Measurements from ENCODE around the gene LRFN4. TPM values are rescaled to one million over a fixed set of nuclear protein-coding genes. Genes with fewer than 3 reads are reported as not detected.
A peak's percentile ranks its signal among the peaks of the same experiment; 100 is the strongest.

The LRFN4 gene
- total RNA-seq, 1 experiment from 2014 or later: 56.7 TPM

DNA sequence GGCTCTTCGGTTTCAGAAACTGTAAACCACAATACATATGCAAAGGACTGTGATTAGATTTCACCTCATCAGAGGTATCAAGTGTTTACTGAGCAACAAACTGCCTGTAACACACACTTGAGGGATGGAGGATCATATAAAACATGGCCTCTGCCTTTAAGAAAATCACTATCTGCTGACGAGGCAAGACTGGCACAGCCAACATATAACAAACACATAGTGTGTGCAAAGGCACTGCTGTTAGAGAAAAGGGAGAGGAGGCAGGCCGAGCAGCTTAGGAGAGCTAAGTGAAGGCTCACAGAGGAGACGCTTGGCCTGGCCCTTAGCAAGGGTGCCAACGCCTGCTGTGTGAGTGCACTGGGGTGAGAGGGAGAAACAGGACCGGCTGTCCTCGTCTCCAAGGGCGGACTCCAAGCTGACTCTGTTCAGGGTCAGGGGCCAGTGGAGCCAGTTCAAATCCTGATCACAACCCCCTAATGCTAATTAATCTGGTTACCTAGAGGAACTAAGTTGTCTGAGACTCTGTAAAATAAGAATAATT lies 48.2 kb downstream of the LRFN4 start:
- H3K36me3 ChIP-seq (ENCODE audit: control insufficient read depth, insufficient read depth, low read length): no peaks in the 10 kb centered on the region
- intact Hi-C loops (cut with micrococcal nuclease; ENCODE audit: unreplicated experiment) (no loop called here), in situ Hi-C loops (cut with HindIII; ENCODE audit: low pct_unique_long_range_greater_than_20kb, low sequenced_read_pairs) (no loop called here)
- ATAC-seq (peak; percentile 49; the same call in 1 of the 2 replicates), DNase-seq (ENCODE audit: low read depth, low spot score) (no peak)
- BruUV-seq (replicated peaks): no TSS peak
- POLR2A ChIA-PET: no interaction called here
- no peaks in the 10 kb centered on the region for H3K9me3 ChIP-seq (ENCODE audit: control insufficient read depth, insufficient read depth, low read depth, low read length)
- H3K4me1 ChIP-seq (ENCODE audit: control insufficient read depth, insufficient read depth, low read length): peaks cover 15% of the 10 kb centered on the region
- CTCF ChIA-PET: no interaction called here
- H3K27ac ChIP-seq (ENCODE audit: low read length): no peak overlapping the region; the same call in 1 of the 2 replicates
- H3K27me3 ChIP-seq (ENCODE audit: control insufficient read depth, insufficient read depth, low read length): no peaks in the 10 kb centered on the region
- no peak overlapping the region for H3K4me3 ChIP-seq (ENCODE audit: low read depth in 2 of 2, low read length in 2 of 2)
- TF ChIP-seq, protein P1, sequence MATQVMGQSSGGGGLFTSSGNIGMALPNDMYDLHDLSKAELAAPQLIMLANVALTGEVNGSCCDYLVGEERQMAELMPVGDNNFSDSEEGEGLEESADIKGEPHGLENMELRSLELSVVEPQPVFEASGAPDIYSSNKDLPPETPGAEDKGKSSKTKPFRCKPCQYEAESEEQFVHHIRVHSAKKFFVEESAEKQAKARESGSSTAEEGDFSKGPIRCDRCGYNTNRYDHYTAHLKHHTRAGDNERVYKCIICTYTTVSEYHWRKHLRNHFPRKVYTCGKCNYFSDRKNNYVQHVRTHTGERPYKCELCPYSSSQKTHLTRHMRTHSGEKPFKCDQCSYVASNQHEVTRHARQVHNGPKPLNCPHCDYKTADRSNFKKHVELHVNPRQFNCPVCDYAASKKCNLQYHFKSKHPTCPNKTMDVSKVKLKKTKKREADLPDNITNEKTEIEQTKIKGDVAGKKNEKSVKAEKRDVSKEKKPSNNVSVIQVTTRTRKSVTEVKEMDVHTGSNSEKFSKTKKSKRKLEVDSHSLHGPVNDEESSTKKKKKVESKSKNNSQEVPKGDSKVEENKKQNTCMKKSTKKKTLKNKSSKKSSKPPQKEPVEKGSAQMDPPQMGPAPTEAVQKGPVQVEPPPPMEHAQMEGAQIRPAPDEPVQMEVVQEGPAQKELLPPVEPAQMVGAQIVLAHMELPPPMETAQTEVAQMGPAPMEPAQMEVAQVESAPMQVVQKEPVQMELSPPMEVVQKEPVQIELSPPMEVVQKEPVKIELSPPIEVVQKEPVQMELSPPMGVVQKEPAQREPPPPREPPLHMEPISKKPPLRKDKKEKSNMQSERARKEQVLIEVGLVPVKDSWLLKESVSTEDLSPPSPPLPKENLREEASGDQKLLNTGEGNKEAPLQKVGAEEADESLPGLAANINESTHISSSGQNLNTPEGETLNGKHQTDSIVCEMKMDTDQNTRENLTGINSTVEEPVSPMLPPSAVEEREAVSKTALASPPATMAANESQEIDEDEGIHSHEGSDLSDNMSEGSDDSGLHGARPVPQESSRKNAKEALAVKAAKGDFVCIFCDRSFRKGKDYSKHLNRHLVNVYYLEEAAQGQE (IDR thresholded peaks at IDR 0.05; ENCODE audit: insufficient read depth in 1 of 2, low read depth in 2 of 2, low read length in 1 of 2): no peak
- TF ChIP-seq TCF7L2 (IDR thresholded peaks at IDR 0.05; ENCODE audit: low read depth, low read length) (no peak), CTCF (IDR thresholded peaks at IDR 0.05) (no peak), POLR2AphosphoS5 (IDR thresholded peaks at IDR 0.05; ENCODE audit: low read depth, low read length) (no peak), SIN3A (IDR thresholded peaks at IDR 0.05; ENCODE audit: borderline replicate concordance, insufficient read depth, low read depth, low read length) (no peak)

GRCh38 chr11:66905631-66906030 lies 48.8 kb downstream of the LRFN4 start:
- no peak for DNase-seq (ENCODE audit: low read depth, low spot score)
- ChIA-PET POLR2A (no interaction called here), CTCF (no interaction called here)
- Histone ChIP-seq H3K36me3 (ENCODE audit: control insufficient read depth, insufficient read depth, low read length) (no peaks in the 10 kb centered on the region), H3K27ac (ENCODE audit: low read length) (no peak overlapping the region; the same call in 1 of the 2 replicates), H3K27me3 (ENCODE audit: control insufficient read depth, insufficient read depth, low read length) (no peaks in the 10 kb centered on the region), H3K4me3 (ENCODE audit: low read depth in 2 of 2, low read length in 2 of 2) (no peak overlapping the region), H3K9me3 (ENCODE audit: control insufficient read depth, insufficient read depth, low read depth, low read length) (no peaks in the 10 kb centered on the region), H3K4me1 (ENCODE audit: control insufficient read depth, insufficient read depth, low read length) (peaks cover 15% of the 10 kb centered on the region)
- no peak for ATAC-seq
- no TSS peak for BruUV-seq (replicated peaks)
- intact Hi-C loops (cut with micrococcal nuclease; ENCODE audit: unreplicated experiment) (no loop called here), in situ Hi-C loops (cut with HindIII; ENCODE audit: low pct_unique_long_range_greater_than_20kb, low sequenced_read_pairs) (no loop called here)
- TF ChIP-seq TCF7L2 (IDR thresholded peaks at IDR 0.05; ENCODE audit: low read depth, low read length) (no peak), SIN3A (IDR thresholded peaks at IDR 0.05; ENCODE audit: borderline replicate concordance, insufficient read depth, low read depth, low read length) (no peak), POLR2AphosphoS5 (IDR thresholded peaks at IDR 0.05; ENCODE audit: low read depth, low read length) (no peak), CTCF (IDR thresholded peaks at IDR 0.05) (no peak)
- TF ChIP-seq, protein P1 (IDR thresholded peaks at IDR 0.05; ENCODE audit: insufficient read depth in 1 of 2, low read depth in 2 of 2, low read length in 1 of 2): no peak
